Measurements from ENCODE around the gene LCN15.

Gene LCN15

DNA sequence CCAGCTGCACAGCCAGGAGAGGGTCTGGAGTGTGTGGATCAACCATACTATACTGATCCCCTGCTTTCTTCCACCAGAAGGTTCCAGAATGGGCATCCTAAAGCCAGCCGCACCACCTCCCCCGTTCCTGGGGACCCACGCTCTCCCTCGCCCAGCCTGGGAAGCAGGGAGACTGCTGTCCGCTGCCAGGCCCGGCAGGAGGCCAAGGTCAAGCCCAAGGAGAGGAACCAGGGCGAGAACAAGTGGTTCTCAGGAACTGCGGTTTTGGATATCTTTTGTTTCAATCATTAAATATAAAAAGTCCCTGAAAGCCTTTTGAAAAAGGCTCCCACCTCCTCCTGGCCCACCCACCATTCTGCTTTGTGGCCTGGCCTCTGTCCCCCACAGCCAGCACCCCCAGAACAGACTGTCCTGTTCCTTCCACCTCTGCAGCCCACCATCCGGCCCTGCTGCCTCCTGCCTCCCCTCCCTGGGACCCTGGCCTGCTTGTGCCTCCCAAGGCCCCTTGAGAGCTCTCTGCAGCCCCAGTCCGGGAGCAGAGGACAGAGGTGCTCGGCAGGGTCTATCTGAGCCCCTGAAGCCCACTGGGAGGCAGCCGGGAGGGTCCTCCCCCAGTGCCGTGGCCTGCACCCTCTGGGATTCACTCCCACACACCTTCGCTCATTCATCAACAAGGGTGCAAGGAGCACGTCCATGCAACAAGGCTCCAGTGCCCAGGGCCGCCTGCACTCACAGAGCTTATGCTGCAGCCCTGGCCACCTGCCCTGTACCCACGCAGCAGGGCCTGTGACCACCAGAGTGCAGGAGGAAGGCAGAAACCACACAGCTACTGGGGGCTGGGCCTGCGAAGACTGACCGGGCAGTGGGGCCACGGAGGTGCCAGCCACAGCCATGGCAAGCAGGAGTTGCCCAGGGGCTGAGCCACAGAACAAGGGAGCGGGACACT lies 15.4 kb downstream of the LCN15 start:
- no peak overlapping the region for H3K9ac ChIP-seq (ENCODE audit: low read depth, low read length)
- H3K9me3 ChIP-seq (ENCODE audit: control insufficient read depth, insufficient read depth, low read length) = peaks cover 3% of the 10 kb centered on the region; the same call in 1 of the 2 replicates
- no peaks in the 10 kb centered on the region for H3K4me1 ChIP-seq (ENCODE audit: insufficient read depth, low read length)
- H3K36me3 ChIP-seq (ENCODE audit: insufficient read depth, low read length) = no peaks in the 10 kb centered on the region

GRCh38 chr9:136748201-136748600 lies 16.1 kb downstream of the LCN15 start, which contains the start of gene LCN6:
TSS of gene LCN6 (minus strand) at chr9:136748525. CDS start at chr9:136748483, 42 bp downstream.
- Histone ChIP-seq H3K9me3 (ENCODE audit: control insufficient read depth, insufficient read depth, low read length) (peaks cover 3% of the 10 kb centered on the region; the same call in 1 of the 2 replicates), H3K36me3 (ENCODE audit: insufficient read depth, low read length) (no peaks in the 10 kb centered on the region), H3K4me1 (ENCODE audit: insufficient read depth, low read length) (no peaks in the 10 kb centered on the region), H3K9ac (ENCODE audit: low read depth, low read length) (no peak within 1 kb of the TSS)

DNA sequence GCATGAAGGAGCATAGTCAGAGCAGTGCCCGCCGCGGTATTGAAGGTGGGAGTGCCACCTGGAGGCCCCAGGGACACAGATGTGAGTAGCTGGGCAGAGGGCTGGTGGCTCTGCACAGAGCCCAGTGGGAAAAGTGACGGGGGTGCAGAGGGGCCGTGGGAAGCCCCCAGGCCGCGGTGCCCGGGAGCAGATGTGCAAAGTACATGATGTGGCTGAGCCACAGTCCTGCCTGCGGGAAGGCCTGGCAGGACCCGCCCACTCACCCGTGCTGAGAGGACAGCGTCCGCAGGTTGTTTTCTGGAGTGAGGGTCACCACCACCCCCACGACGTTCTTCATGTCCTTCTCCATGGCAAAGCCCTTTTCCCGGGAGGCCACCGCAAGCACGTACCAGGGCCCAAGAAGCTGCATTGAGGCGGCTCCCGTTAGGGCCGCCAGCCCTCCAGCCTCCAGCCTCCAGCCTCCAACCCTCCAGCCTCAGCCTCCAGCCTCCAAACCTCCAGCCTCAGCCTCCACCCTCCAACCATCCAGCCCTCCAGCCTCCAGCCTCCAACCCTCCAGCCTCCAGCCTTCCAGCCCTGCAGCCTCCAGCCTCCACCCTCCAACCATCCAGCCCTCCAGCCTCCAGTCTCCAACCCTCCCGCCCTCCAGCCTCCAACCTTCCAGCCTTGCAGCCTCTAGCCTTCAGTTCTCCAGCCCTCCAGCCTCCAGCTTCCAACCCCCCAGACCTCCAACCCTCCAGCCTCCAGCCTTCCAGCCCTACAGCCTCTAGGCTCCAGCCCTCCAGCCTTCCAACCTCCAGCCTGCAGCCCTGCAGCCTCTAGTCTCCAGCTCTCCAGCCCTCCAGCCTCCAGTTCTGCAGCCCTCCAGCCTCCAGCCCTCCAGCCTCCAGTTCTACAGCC lies 16.9 kb downstream of the LCN15 start:
- Histone ChIP-seq H3K4me1 (ENCODE audit: insufficient read depth, low read length) (no peaks in the 10 kb centered on the region), H3K9ac (ENCODE audit: low read depth, low read length) (no peak overlapping the region), H3K9me3 (ENCODE audit: control insufficient read depth, insufficient read depth, low read length) (peaks cover 3% of the 10 kb centered on the region; the same call in 1 of the 2 replicates), H3K36me3 (ENCODE audit: insufficient read depth, low read length) (no peaks in the 10 kb centered on the region)

- no peak overlapping the region for H3K9ac ChIP-seq (ENCODE audit: low read depth, low read length)
- H3K36me3 ChIP-seq (ENCODE audit: insufficient read depth, low read length) = no peaks in the 10 kb centered on the region
- H3K9me3 ChIP-seq (ENCODE audit: control insufficient read depth, insufficient read depth, low read length) = peaks cover 3% of the 10 kb centered on the region; the same call in 1 of the 2 replicates
- no peaks in the 10 kb centered on the region for H3K4me1 ChIP-seq (ENCODE audit: insufficient read depth, low read length)
Observed at GRCh38 chr9:136746621-136747020, 17.7 kb downstream of the LCN15 start.

DNA sequence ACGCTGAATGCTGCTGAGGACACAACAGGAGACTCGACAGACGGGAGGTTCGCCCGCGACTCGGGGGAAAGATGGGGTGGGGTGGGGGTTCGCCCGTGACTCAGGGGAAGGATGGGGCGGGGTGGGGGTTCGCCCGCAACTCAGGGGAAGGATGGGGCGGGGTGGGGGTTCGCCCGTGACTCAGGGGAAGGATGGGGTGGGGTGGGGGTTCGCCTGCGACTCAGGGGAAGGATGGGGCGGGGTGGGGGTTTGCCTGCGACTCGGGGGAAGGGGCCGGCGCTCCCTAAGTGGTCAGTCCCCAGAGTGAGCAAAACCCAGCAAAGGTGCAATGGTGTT lies 18.2 kb downstream of the LCN15 start:
- Histone ChIP-seq H3K4me1 (ENCODE audit: insufficient read depth, low read length) (no peaks in the 10 kb centered on the region), H3K36me3 (ENCODE audit: insufficient read depth, low read length) (no peaks in the 10 kb centered on the region), H3K9ac (ENCODE audit: low read depth, low read length) (no peak overlapping the region), H3K9me3 (ENCODE audit: control insufficient read depth, insufficient read depth, low read length) (no peaks in the 10 kb centered on the region)

DNA sequence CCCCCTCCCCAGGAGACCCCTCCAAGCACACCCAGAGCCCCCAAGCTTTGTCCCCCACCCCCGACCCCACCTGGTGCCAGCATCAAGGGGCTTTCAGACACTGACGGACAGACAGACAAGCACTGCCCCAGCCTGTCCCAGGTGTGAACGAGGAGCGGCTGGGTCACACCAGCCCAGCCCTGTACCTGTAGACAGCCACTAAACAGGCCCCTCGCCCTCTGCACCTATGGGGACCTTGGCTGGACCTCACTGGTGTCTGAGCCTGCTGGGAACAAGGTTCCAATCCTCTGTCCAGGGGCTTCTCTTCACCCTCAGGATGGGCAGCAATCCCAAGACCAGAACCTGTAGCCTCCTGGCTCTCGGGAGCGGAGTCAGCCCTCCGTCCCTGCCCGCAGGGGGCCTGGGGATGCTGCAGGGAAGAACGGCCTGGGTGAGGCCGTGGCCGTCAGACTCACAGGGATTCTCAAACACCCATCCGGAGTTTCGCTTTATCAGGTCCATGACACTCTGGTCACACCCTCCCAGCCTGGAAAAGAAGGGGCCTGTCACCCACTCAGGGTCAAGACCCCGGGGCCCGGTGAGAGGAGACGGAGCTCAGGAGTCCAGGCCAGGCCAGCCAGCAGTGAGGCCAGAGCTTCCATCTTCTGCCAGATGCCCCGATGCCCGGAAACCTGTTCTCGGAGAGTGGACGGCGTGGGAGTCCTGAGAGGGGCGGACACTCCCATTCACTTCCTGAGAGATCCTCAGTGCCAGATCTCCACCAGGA lies 18.7 kb downstream of the LCN15 start:
- Histone ChIP-seq H3K36me3 (ENCODE audit: insufficient read depth, low read length) (no peaks in the 10 kb centered on the region), H3K9ac (ENCODE audit: low read depth, low read length) (no peak overlapping the region), H3K4me1 (ENCODE audit: insufficient read depth, low read length) (no peaks in the 10 kb centered on the region), H3K9me3 (ENCODE audit: control insufficient read depth, insufficient read depth, low read length) (no peaks in the 10 kb centered on the region)

DNA sequence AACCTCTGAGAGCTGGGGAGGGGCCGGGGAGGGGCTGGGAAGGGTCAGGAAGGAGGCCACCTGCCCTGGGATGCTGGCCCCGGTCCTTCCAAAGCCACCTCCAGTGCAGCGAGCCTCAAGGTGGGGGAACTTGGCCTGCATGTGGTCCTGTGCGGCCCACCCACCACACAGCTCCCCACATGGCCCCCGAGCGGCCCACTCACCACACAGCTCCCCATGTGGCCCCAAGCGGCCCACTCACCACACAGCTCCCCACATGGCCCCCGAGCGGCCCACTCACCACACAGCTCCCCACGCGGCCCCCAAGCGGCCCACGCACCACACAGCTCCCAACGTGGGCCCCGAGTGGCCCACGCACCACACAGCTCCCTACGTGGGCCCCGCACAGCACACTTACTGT lies 19.5 kb downstream of the LCN15 start:
- no peaks in the 10 kb centered on the region for H3K36me3 ChIP-seq (ENCODE audit: insufficient read depth, low read length)
- no peaks in the 10 kb centered on the region for H3K4me1 ChIP-seq (ENCODE audit: insufficient read depth, low read length)
- H3K9ac ChIP-seq (ENCODE audit: low read depth, low read length) = no peak overlapping the region
- no peaks in the 10 kb centered on the region for H3K9me3 ChIP-seq (ENCODE audit: control insufficient read depth, insufficient read depth, low read length)

DNA sequence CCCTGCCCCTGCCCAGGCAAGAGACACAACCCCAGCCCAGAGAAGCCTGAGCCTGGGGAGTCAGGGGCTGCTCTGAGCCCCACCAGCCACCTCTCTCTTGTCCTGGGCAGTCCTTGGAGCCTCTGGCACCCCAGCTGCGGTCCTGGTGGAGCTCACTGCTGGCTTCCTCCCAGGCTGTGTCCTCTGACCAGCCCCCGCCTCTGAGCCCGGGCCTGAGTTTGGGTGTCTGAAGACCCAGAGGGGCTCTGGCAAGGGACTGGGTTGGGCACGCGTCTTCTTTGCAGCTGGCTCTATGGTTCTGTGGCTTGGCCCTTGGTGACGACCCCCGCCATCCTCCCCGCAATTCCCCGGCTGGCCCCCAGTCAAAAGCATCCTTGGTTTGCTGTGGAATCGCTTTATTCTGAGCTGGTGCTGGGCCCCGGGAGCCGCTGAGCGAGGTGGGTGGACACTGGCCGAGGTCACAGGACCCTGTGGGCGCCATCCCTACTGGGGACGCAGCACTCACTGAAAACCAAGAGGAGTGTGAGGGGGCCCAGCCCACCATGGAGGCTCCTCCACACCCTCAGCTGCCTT lies 20.6 kb downstream of the LCN15 start:
- H3K4me1 ChIP-seq (ENCODE audit: insufficient read depth, low read length) = no peaks in the 10 kb centered on the region
- no peaks in the 10 kb centered on the region for H3K36me3 ChIP-seq (ENCODE audit: insufficient read depth, low read length)
- H3K9ac ChIP-seq (ENCODE audit: low read depth, low read length) = no peak overlapping the region
- H3K9me3 ChIP-seq (ENCODE audit: control insufficient read depth, insufficient read depth, low read length) = no peaks in the 10 kb centered on the region

DNA sequence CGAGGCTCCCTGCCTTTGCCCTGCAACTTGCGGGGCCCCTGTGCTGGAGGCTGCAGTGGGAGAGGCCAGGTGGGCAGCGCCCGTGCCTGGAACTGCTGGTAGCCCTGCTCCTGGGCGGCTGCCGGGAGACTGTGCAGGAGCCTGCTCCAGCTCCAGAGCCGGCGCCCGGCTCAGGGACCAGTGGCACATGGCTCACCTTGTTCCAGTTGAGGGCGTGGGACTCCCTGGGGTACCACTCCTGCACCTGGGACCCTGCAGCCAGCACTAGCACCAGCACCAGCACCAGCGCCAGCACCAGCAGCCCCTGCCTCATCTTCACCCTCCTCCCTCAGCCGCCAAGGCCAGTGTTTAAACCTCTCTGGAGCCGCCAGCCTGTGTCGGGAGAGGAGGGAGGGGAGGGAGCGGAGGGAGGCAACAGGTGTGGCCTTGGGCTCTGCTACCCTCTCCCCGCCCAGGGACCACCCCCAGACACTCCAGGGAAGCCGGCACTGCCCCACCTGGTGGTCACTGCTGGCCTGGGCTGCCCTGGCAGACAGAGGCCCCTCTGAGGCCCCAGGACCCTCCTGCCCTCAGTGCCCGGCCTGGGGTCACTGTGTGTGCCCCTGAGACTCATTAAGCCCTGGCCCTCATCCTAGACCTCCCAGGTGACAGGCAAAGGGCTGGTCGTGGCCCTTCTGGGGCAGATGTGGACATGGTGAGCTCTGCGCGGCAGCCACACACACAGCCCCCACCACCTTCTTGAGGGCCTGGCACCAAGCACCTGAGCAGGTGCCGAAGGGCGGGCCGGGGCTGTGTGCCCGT lies 21.5 kb downstream of the LCN15 start, which contains the start of gene LCN10:
Gene LCN10 (minus strand): TSS at position 350 of the 801 bp plus-strand sequence. CDS start 37 bp downstream, at position 313.
- no peaks in the 10 kb centered on the region for H3K9me3 ChIP-seq (ENCODE audit: control insufficient read depth, insufficient read depth, low read length)
- H3K4me1 ChIP-seq (ENCODE audit: insufficient read depth, low read length) = no peaks in the 10 kb centered on the region
- no peak within 1 kb of the TSS for H3K9ac ChIP-seq (ENCODE audit: low read depth, low read length)
- H3K36me3 ChIP-seq (ENCODE audit: insufficient read depth, low read length) = no peaks in the 10 kb centered on the region

- Histone ChIP-seq H3K4me1 (ENCODE audit: insufficient read depth, low read length) (no peaks in the 10 kb centered on the region), H3K9me3 (ENCODE audit: control insufficient read depth, insufficient read depth, low read length) (no peaks in the 10 kb centered on the region), H3K9ac (ENCODE audit: low read depth, low read length) (no peak overlapping the region), H3K36me3 (ENCODE audit: insufficient read depth, low read length) (no peaks in the 10 kb centered on the region)
Observed at GRCh38 chr9:136741883-136742571, 22.3 kb downstream of the LCN15 start.

GRCh38 chr9:136740971-136741882 lies 23.1 kb downstream of the LCN15 start:
- H3K9ac ChIP-seq (ENCODE audit: low read depth, low read length) = no peak overlapping the region
- H3K9me3 ChIP-seq (ENCODE audit: control insufficient read depth, insufficient read depth, low read length) = no peaks in the 10 kb centered on the region
- H3K4me1 ChIP-seq (ENCODE audit: insufficient read depth, low read length) = no peaks in the 10 kb centered on the region

DNA sequence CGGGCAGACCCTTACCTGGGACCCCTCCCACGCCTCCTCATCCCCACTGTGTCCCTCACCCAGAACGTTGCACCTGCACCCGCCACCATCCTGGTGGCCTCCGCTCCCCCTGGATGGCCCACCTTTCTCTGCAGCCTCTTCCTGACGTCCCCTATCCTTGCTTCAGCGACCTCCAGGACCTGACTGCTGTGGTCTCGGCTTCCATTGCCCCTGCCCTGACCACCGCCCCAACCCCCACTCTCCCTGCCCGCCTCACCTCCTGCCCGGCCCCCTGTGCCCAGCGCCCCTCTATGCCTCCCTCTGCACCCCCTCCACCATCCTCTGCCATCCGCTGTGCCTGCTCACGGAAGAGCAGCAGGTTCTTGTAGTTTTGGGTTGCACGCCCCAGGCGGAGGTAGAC lies 23.8 kb downstream of the LCN15 start:
- Histone ChIP-seq H3K9me3 (ENCODE audit: control insufficient read depth, insufficient read depth, low read length) (no peaks in the 10 kb centered on the region), H3K4me1 (ENCODE audit: insufficient read depth, low read length) (no peaks in the 10 kb centered on the region)

More at GRCh38 chr9:136740971-136741882, 23.1 kb downstream of the LCN15 start:
- no peaks in the 10 kb centered on the region for H3K36me3 ChIP-seq (ENCODE audit: insufficient read depth, low read length)

More for the DNA sequence above, 23.8 kb downstream of the LCN15 start:
- Histone ChIP-seq H3K9ac (ENCODE audit: low read depth, low read length) (no peak overlapping the region), H3K36me3 (ENCODE audit: insufficient read depth, low read length) (no peaks in the 10 kb centered on the region)
